IPS-15b (cell line): Measurements from ENCODE around the gene ARL4A.

Experiments used
- H3K27me3 ChIP-seq: one replicate; pipeline ENCODE4 v1.6.1; 2013; ENCODE audit warnings: low read length; ENCODE audit not compliant: control insufficient read depth, insufficient read depth
- H3K36me3 ChIP-seq: one replicate; pipeline ENCODE4 v1.6.1; 2013; ENCODE audit warnings: low read length; ENCODE audit not compliant: control insufficient read depth, insufficient read depth
- H3K4me1 ChIP-seq: one replicate; pipeline ENCODE4 v1.6.1; 2013; ENCODE audit warnings: mild to moderate bottlenecking, low read length; ENCODE audit not compliant: control insufficient read depth, insufficient read depth
- H3K4me3 ChIP-seq: one replicate; pipeline ENCODE4 v1.5.1; 2013; ENCODE audit warnings: low read depth, low read length
- H3K9ac ChIP-seq: one replicate; pipeline ENCODE4 v1.6.1; 2013; ENCODE audit warnings: low read depth, mild to moderate bottlenecking, low read length
- H3K9me3 ChIP-seq: one replicate; pipeline ENCODE4 v1.6.1; 2013; ENCODE audit warnings: mild to moderate bottlenecking, low read length; ENCODE audit not compliant: control insufficient read depth, insufficient read depth

The ARL4A gene

GRCh38 chr7:12732428-12732827, 45.0 kb downstream of the ARL4A start:
- H3K27me3 ChIP-seq, result no peaks in the 10 kb centered on the region
- no peaks in the 10 kb centered on the region for H3K9me3 ChIP-seq
- H3K4me3 ChIP-seq, result no peak overlapping the region
- no peak overlapping the region for H3K9ac ChIP-seq
- peaks cover 12% of the 10 kb centered on the region for H3K4me1 ChIP-seq
- H3K36me3 ChIP-seq, result no peaks in the 10 kb centered on the region

- no peak overlapping the region for H3K4me3 ChIP-seq
- no peak overlapping the region for H3K9ac ChIP-seq
- no peaks in the 10 kb centered on the region for H3K36me3 ChIP-seq
- H3K9me3 ChIP-seq, result no peaks in the 10 kb centered on the region
- peaks cover 5% of the 10 kb centered on the region for H3K4me1 ChIP-seq
- H3K27me3 ChIP-seq, result no peaks in the 10 kb centered on the region
Measured at GRCh38 chr7:12735923-12736322, 48.5 kb downstream of the ARL4A start.

- Histone ChIP-seq H3K27me3 (no peaks in the 10 kb centered on the region), H3K4me3 (no peak overlapping the region), H3K9me3 (no peaks in the 10 kb centered on the region), H3K9ac (no peak overlapping the region), H3K36me3 (no peaks in the 10 kb centered on the region), H3K4me1 (no peaks in the 10 kb centered on the region)
Measured at GRCh38 chr7:12737373-12737772, 49.9 kb downstream of the ARL4A start.

- Histone ChIP-seq H3K9ac (no peak overlapping the region), H3K9me3 (no peaks in the 10 kb centered on the region), H3K4me3 (no peak overlapping the region), H3K4me1 (no peaks in the 10 kb centered on the region), H3K27me3 (no peaks in the 10 kb centered on the region), H3K36me3 (no peaks in the 10 kb centered on the region)
Measured at GRCh38 chr7:12737836-12738235, 50.4 kb downstream of the ARL4A start.

- Histone ChIP-seq H3K9me3 (no peaks in the 10 kb centered on the region), H3K36me3 (no peaks in the 10 kb centered on the region), H3K4me1 (no peaks in the 10 kb centered on the region), H3K4me3 (no peak overlapping the region), H3K9ac (no peak overlapping the region), H3K27me3 (no peaks in the 10 kb centered on the region)
Measured at GRCh38 chr7:12738665-12739064, 51.2 kb downstream of the ARL4A start.
